T-helper 1 cell treated with Interleukin-12 subunit alpha and Interleukin-12 subunit beta and Interleukin-4 antibody, amounts not matched to agents 30 μg/mL and 1 μg/mL, for 36 hours (primary cell): ENCODE results near the gene NSMCE1.

Experiments used
- H3K27ac Mint-ChIP-seq: one replicate; pipeline ENCODE4 v1.8.0; 2021; ENCODE audit warnings: mild to moderate bottlenecking, mixed read lengths
- H3K27me3 Mint-ChIP-seq: one replicate; pipeline ENCODE4 v1.8.0; 2021; ENCODE audit warnings: low read depth, mixed read lengths
- H3K36me3 Mint-ChIP-seq: one replicate; pipeline ENCODE4 v1.8.0; 2021; ENCODE audit warnings: low read depth, mixed read lengths
- H3K4me1 Mint-ChIP-seq: one replicate; pipeline ENCODE4 v1.8.0; 2021; ENCODE audit warnings: low read depth, mixed read lengths
- H3K4me3 Mint-ChIP-seq: one replicate; pipeline ENCODE4 v1.8.0; 2021; ENCODE audit warnings: mild to moderate bottlenecking, moderate library complexity, mixed read lengths
- H3K9me3 Mint-ChIP-seq: one replicate; pipeline ENCODE4 v1.8.0; 2021; ENCODE audit warnings: mixed read lengths

The NSMCE1 gene

GRCh38 chr16:27310576-27311447 lies 42.2 kb upstream of the NSMCE1 start:
- no peak overlapping the region for H3K4me3 Mint-ChIP-seq
- H3K27ac Mint-ChIP-seq = no peak overlapping the region
- peaks cover 11% of the 10 kb centered on the region for H3K9me3 Mint-ChIP-seq

GRCh38 chr16:27308792-27309191 lies 40.2 kb upstream of the NSMCE1 start:
- peaks cover 15% of the 10 kb centered on the region for H3K27me3 Mint-ChIP-seq
- peaks cover 13% of the 10 kb centered on the region for H3K9me3 Mint-ChIP-seq
- peaks cover 16% of the 10 kb centered on the region for H3K4me1 Mint-ChIP-seq
- peaks cover 9% of the 10 kb centered on the region for H3K36me3 Mint-ChIP-seq
- H3K27ac Mint-ChIP-seq = no peak overlapping the region
- no peak overlapping the region for H3K4me3 Mint-ChIP-seq

More at GRCh38 chr16:27310576-27311447, 42.2 kb upstream of the NSMCE1 start:
- peaks cover 10% of the 10 kb centered on the region for H3K27me3 Mint-ChIP-seq
- H3K36me3 Mint-ChIP-seq = peaks cover 22% of the 10 kb centered on the region
- peaks cover 18% of the 10 kb centered on the region for H3K4me1 Mint-ChIP-seq

GRCh38 chr16:27305839-27306442 lies 37.4 kb upstream of the NSMCE1 start:
- no peak overlapping the region for H3K27ac Mint-ChIP-seq
- H3K4me1 Mint-ChIP-seq = peaks cover 12% of the 10 kb centered on the region
- peaks cover 13% of the 10 kb centered on the region for H3K9me3 Mint-ChIP-seq
- peaks cover 21% of the 10 kb centered on the region for H3K27me3 Mint-ChIP-seq
- peaks cover 5% of the 10 kb centered on the region for H3K36me3 Mint-ChIP-seq
- no peak overlapping the region for H3K4me3 Mint-ChIP-seq

GRCh38 chr16:27304881-27305745 lies 36.5 kb upstream of the NSMCE1 start:
- Mint-ChIP-seq H3K4me1 (peaks cover 12% of the 10 kb centered on the region), H3K9me3 (peaks cover 13% of the 10 kb centered on the region), H3K36me3 (peaks cover 5% of the 10 kb centered on the region), H3K4me3 (no peak overlapping the region), H3K27ac (no peak overlapping the region), H3K27me3 (peaks cover 21% of the 10 kb centered on the region)

GRCh38 chr16:27304102-27304501 lies 35.5 kb upstream of the NSMCE1 start:
- H3K4me1 Mint-ChIP-seq = peaks cover 13% of the 10 kb centered on the region
- H3K9me3 Mint-ChIP-seq = peaks cover 13% of the 10 kb centered on the region

GRCh38 chr16:27303256-27304100 lies 34.9 kb upstream of the NSMCE1 start:
- H3K27me3 Mint-ChIP-seq = peaks cover 17% of the 10 kb centered on the region
- peaks cover 14% of the 10 kb centered on the region for H3K4me1 Mint-ChIP-seq
- H3K27ac Mint-ChIP-seq = no peak overlapping the region
- peaks cover 13% of the 10 kb centered on the region for H3K9me3 Mint-ChIP-seq
- no peak overlapping the region for H3K4me3 Mint-ChIP-seq
- H3K36me3 Mint-ChIP-seq = peaks cover 8% of the 10 kb centered on the region

More at GRCh38 chr16:27304102-27304501, 35.5 kb upstream of the NSMCE1 start:
- H3K27ac Mint-ChIP-seq = no peak overlapping the region
- H3K4me3 Mint-ChIP-seq = no peak overlapping the region
- peaks cover 19% of the 10 kb centered on the region for H3K27me3 Mint-ChIP-seq
- peaks cover 7% of the 10 kb centered on the region for H3K36me3 Mint-ChIP-seq

- H3K9me3 Mint-ChIP-seq = peaks cover 10% of the 10 kb centered on the region
- peaks cover 14% of the 10 kb centered on the region for H3K27me3 Mint-ChIP-seq
- H3K36me3 Mint-ChIP-seq = peaks cover 6% of the 10 kb centered on the region
- H3K4me1 Mint-ChIP-seq = peaks cover 14% of the 10 kb centered on the region
- H3K27ac Mint-ChIP-seq = no peak overlapping the region
- H3K4me3 Mint-ChIP-seq = no peak overlapping the region
These were observed 33.6 kb upstream of the NSMCE1 start for GRCh38 chr16:27302126-27302525.

- H3K27me3 Mint-ChIP-seq = peaks cover 14% of the 10 kb centered on the region
- no peak overlapping the region for H3K4me3 Mint-ChIP-seq
- peaks cover 6% of the 10 kb centered on the region for H3K36me3 Mint-ChIP-seq
- peaks cover 6% of the 10 kb centered on the region for H3K9me3 Mint-ChIP-seq
- no peak overlapping the region for H3K27ac Mint-ChIP-seq
- peaks cover 15% of the 10 kb centered on the region for H3K4me1 Mint-ChIP-seq
These were observed 32.8 kb upstream of the NSMCE1 start for GRCh38 chr16:27301236-27301861.

- H3K4me3 Mint-ChIP-seq = no peak overlapping the region
These were observed 29.6 kb upstream of the NSMCE1 start for GRCh38 chr16:27298132-27298531.

GRCh38 chr16:27293343-27293742 lies 24.8 kb upstream of the NSMCE1 start:
- Mint-ChIP-seq H3K27ac (no peak overlapping the region), H3K4me3 (no peak overlapping the region), H3K4me1 (peaks cover 28% of the 10 kb centered on the region), H3K36me3 (peaks cover 2% of the 10 kb centered on the region), H3K9me3 (no peaks in the 10 kb centered on the region), H3K27me3 (peaks cover 8% of the 10 kb centered on the region)

More at GRCh38 chr16:27298132-27298531, 29.6 kb upstream of the NSMCE1 start:
- Mint-ChIP-seq H3K27me3 (peaks cover 6% of the 10 kb centered on the region), H3K9me3 (no peaks in the 10 kb centered on the region), H3K27ac (no peak overlapping the region), H3K4me1 (peaks cover 8% of the 10 kb centered on the region), H3K36me3 (peaks cover 4% of the 10 kb centered on the region)

GRCh38 chr16:27291722-27292240 lies 23.2 kb upstream of the NSMCE1 start:
- H3K27me3 Mint-ChIP-seq = peaks cover 8% of the 10 kb centered on the region
- H3K4me3 Mint-ChIP-seq = no peak overlapping the region
- H3K9me3 Mint-ChIP-seq = peaks cover 7% of the 10 kb centered on the region
- H3K36me3 Mint-ChIP-seq = peaks cover 7% of the 10 kb centered on the region
- H3K4me1 Mint-ChIP-seq = peaks cover 28% of the 10 kb centered on the region
- H3K27ac Mint-ChIP-seq = peak overlapping the region; percentile 34

GRCh38 chr16:27291106-27291505 lies 22.5 kb upstream of the NSMCE1 start:
- no peak overlapping the region for H3K4me3 Mint-ChIP-seq
- peaks cover 10% of the 10 kb centered on the region for H3K36me3 Mint-ChIP-seq
- H3K27ac Mint-ChIP-seq = no peak overlapping the region
- H3K27me3 Mint-ChIP-seq = peaks cover 8% of the 10 kb centered on the region
- peaks cover 7% of the 10 kb centered on the region for H3K9me3 Mint-ChIP-seq
- H3K4me1 Mint-ChIP-seq = peaks cover 27% of the 10 kb centered on the region

GRCh38 chr16:27290562-27290961 lies 22.0 kb upstream of the NSMCE1 start:
- Mint-ChIP-seq H3K27me3 (peaks cover 8% of the 10 kb centered on the region), H3K9me3 (peaks cover 7% of the 10 kb centered on the region), H3K4me3 (no peak overlapping the region), H3K36me3 (peaks cover 14% of the 10 kb centered on the region), H3K27ac (peak overlapping the region; percentile 67), H3K4me1 (peaks cover 31% of the 10 kb centered on the region)
